Endothelial cell of umbilical vein (primary cell): Measurements from ENCODE around the gene MYLK2. TPM values are rescaled to one million over a fixed set of nuclear protein-coding genes. Genes with fewer than 3 reads are reported as not detected.

ENCODE experiments used
- BruUV-seq: library from RNA; stranded (reverse); fragments of 400-500 nt; replicated peaks from 2 replicates; lab custom pipeline; 2021; lab: Mats Ljungman, UMichigan
- CTCF ChIA-PET: fragments of 300-600, 350-600 bp; sonication (Branson Sonifier 250); formaldehyde crosslinking; loops from one replicate; lab custom pipeline; 2021; ENCODE audit warnings: antibody characterized with exemption, inconsistent platforms; lab: Charles Lee
- POLR2A ChIA-PET: fragments of 300-600, 350-600 bp; sonication (Branson Sonifier 250); formaldehyde crosslinking; loops from one replicate; lab custom pipeline; 2021; ENCODE audit warnings: antibody characterized with exemption, inconsistent platforms; lab: Charles Lee
- DNase-seq: peaks from one replicate; pipeline ENCODE4 v3.0.0-alpha.2; 2011; ENCODE audit warnings: low read depth, low spot score
- FAIRE-seq: peaks from 2 replicates; lab custom pipeline; 2011; peaks lifted over from hg19 to GRCh38; lab: Jason Lieb, UNC
- H2AFZ ChIP-seq: 2 replicates; pipeline ENCODE4 v1.6.0; 2012; ENCODE audit warnings: low read depth, low read length, control low read depth, inconsistent platforms
- H3K27ac ChIP-seq: 2 replicates; pipeline ENCODE4 v1.5.1; 2011; ENCODE audit warnings: low read depth, mild to moderate bottlenecking, control low read depth, low read length, moderate library complexity; ENCODE audit not compliant: insufficient read depth
- H3K27me3 ChIP-seq, 2 experiments: 2 replicates each; pipeline versions ENCODE4 v1.6.0 to v1.6.1; 2011; ENCODE audit warnings: low read length in 2 of 2, mixed read lengths in 1 of 2; ENCODE audit not compliant: control insufficient read depth in 2 of 2, insufficient read depth in 2 of 2
- H3K36me3 ChIP-seq, 2 experiments: 2 replicates in 1 of 2; 3 replicates in 1 of 2; pipeline ENCODE4 v1.5.1; 2011; ENCODE audit warnings: low read length in 2 of 2, mild to moderate bottlenecking in 1 of 2, moderate library complexity in 1 of 2; ENCODE audit not compliant: control insufficient read depth in 2 of 2, insufficient read depth in 2 of 2; ENCODE audit errors: extremely low read depth in 1 of 2
- H3K4me1 ChIP-seq: 3 replicates; pipeline ENCODE4 v1.5.1; 2011; ENCODE audit warnings: mild to moderate bottlenecking, low read length; ENCODE audit not compliant: control insufficient read depth, insufficient read depth; ENCODE audit errors: extremely low read depth
- H3K4me2 ChIP-seq: 2 replicates; pipeline ENCODE4 v1.6.1; 2011; ENCODE audit warnings: low read length, control low read depth, mixed read lengths; ENCODE audit not compliant: insufficient read depth
- H3K4me3 ChIP-seq, 3 experiments: fragments of 200-600 bp in 1 of 3; sonication (generic), shearing (Covaris generic) in 1 of 3; replicated peaks in 1 of 3; 2 replicates each; pipeline ENCODE4 v1.5.1; 2011 to 2016; ENCODE audit warnings: control low read depth in 3 of 3, low read length in 3 of 3, mild to moderate bottlenecking in 2 of 3, inconsistent platforms in 1 of 3, low read depth in 1 of 3, moderate library complexity in 1 of 3; ENCODE audit not compliant: insufficient read depth in 1 of 3
- H3K79me2 ChIP-seq: 2 replicates; pipeline ENCODE4 v1.6.0; 2012; ENCODE audit warnings: low read length, inconsistent platforms; ENCODE audit not compliant: control insufficient read depth, insufficient read depth
- H3K9ac ChIP-seq: replicated peaks from 2 replicates; pipeline ENCODE3; 2011; ENCODE audit warnings: low read length, control low read depth; ENCODE audit not compliant: insufficient read depth; ENCODE audit errors: extremely low read depth
- H3K9me1 ChIP-seq: replicated peaks from 3 replicates; pipeline ENCODE4 v1.6.0; 2011; ENCODE audit warnings: mild to moderate bottlenecking, low read length; ENCODE audit not compliant: control insufficient read depth, insufficient read depth; ENCODE audit errors: extremely low read depth
- H3K9me3 ChIP-seq: replicated peaks from 2 replicates; pipeline ENCODE4 v1.5.1; 2012; ENCODE audit warnings: low read length, inconsistent platforms; ENCODE audit not compliant: control insufficient read depth, insufficient read depth
- H4K20me1 ChIP-seq: replicated peaks from 2 replicates; pipeline ENCODE3; 2011; ENCODE audit warnings: mild to moderate bottlenecking, low read length; ENCODE audit not compliant: control insufficient read depth, insufficient read depth; ENCODE audit errors: extremely low read depth
- CTCF ChIP-seq, 2 donors: IDR thresholded peaks; 1 replicate in 1 of 2; 2 replicates in 1 of 2; pipeline ENCODE4 v1.5.1; 2011; ENCODE audit warnings: low read length in 2 of 2, mild to moderate bottlenecking in 2 of 2, moderate library complexity in 2 of 2, control low read depth in 1 of 2, inconsistent platforms in 1 of 2, low read depth in 1 of 2; ENCODE audit not compliant: insufficient read depth in 1 of 2; ENCODE audit errors: extremely low read depth in 1 of 2
- EZH2 ChIP-seq: IDR thresholded peaks from 2 replicates; pipeline ENCODE4 v1.6.1; 2012; ENCODE audit warnings: borderline replicate concordance, low read depth, mild to moderate bottlenecking, moderate library complexity, low read length, inconsistent platforms; ENCODE audit not compliant: severe bottlenecking
- FOS ChIP-seq: IDR thresholded peaks from 2 replicates; pipeline ENCODE4 v1.6.1; 2011; ENCODE audit warnings: mild to moderate bottlenecking, low read length, moderate library complexity, borderline replicate concordance; ENCODE audit not compliant: insufficient read depth
- GATA2 ChIP-seq: IDR thresholded peaks from 2 replicates; pipeline ENCODE4 v1.7.0; 2011; ENCODE audit warnings: low read depth, mild to moderate bottlenecking, moderate library complexity, mixed read lengths, low read length; ENCODE audit not compliant: insufficient read length, insufficient read depth
- JUN ChIP-seq: IDR thresholded peaks from 2 replicates; pipeline ENCODE4 v1.6.1; 2011; ENCODE audit warnings: borderline replicate concordance, low read depth; ENCODE audit not compliant: insufficient read length, insufficient read depth
- MAX ChIP-seq: IDR thresholded peaks from 2 replicates; pipeline ENCODE4 v1.6.1; 2011; ENCODE audit not compliant: insufficient read depth, insufficient read length
- MYC ChIP-seq: IDR thresholded peaks from one replicate; pipeline ENCODE4 v1.6.1; 2011; ENCODE audit warnings: mild to moderate bottlenecking, low read depth, low read length
- POLR2A ChIP-seq: IDR thresholded peaks from 2 replicates; pipeline ENCODE4 v1.6.1; 2012; ENCODE audit warnings: low read depth, mild to moderate bottlenecking, control low read depth, low read length
- POLR2AphosphoS5 ChIP-seq: IDR thresholded peaks from 2 replicates; pipeline ENCODE4 v1.6.1; 2012; ENCODE audit warnings: low read depth, mild to moderate bottlenecking, control low read depth, low read length, moderate library complexity; ENCODE audit not compliant: insufficient read depth
- dilution Hi-C: fragments of 300-500 bp; cut with MboI; formaldehyde crosslinking; loops from one replicate; pipeline ENCODE4 v1.15.0; 2019; ENCODE audit warnings: low sequenced_read_pairs; ENCODE audit not compliant: extremely low pct_ligation_motif_present
- intact Hi-C: fragments of 100-400 bp; cut with micrococcal nuclease; formaldehyde crosslinking; loops from one replicate; pipeline ENCODE4 v1.10.0; 2022
- polyA plus RNA-seq, 4 experiments: library from polyadenylated mRNA; depleted of rRNA in 3 of 4; stranded (reverse) in 3 of 4; unstranded in 1 of 4; fragments of >200 nt; gene quantifications; 2 replicates each; pipeline versions ENCODE4 v1.2.1 to v1.2.3, GENCODE V29; 2011 to 2012; ENCODE audit warnings: missing spikeins in 1 of 4
- total RNA-seq: library from RNA; stranded (reverse); gene quantifications from 2 replicates; pipeline ENCODE4 v1.2.3, GENCODE V29; 2021

The MYLK2 gene
- total and polyA plus RNA-seq, 2 donors (not counting 3 experiments of a cell fraction or from before 2014, with no cell fraction given): 2.6 to 2.7 TPM

GRCh38 chr20:31833931-31834521, 14.9 kb downstream of the MYLK2 start:
- Histone ChIP-seq H3K4me2 (no peak overlapping the region), H3K9me3 (no peaks in the 10 kb centered on the region)
- FAIRE-seq: no peak

More at GRCh38 chr20:31833931-31834521, 14.9 kb downstream of the MYLK2 start:
- no peaks in the 10 kb centered on the region for H3K9me1 ChIP-seq
- ChIA-PET POLR2A (no interaction called here), CTCF (interaction anchor here (0.8 to 25.3 kb wide), 6 partner anchors 11 to 200 kb away, joined by 3 to 619 read pairs (median 6); partner anchors contain the start of genes FOXS1 and PDRG1)
- H3K9ac ChIP-seq: no peak overlapping the region
- no peak overlapping the region for H2AFZ ChIP-seq
- H3K27ac ChIP-seq: no peak overlapping the region
- dilution Hi-C loops (no loop called here), intact Hi-C loops (loop anchor here (1.0 kb wide), 1 partner anchor 11 kb away; no protein-coding TSS in a partner anchor)
- H3K4me1 ChIP-seq: peaks cover 42% of the 10 kb centered on the region
- TF ChIP-seq MYC (no peak), JUN (no peak), FOS (no peak), MAX (no peak), POLR2A (no peak), POLR2AphosphoS5 (no peak), EZH2 (no peak), GATA2 (no peak), CTCF (IDR thresholded peaks at IDR 0.05; ENCODE audit: extremely low read depth in 1 of 2, insufficient read depth in 1 of 2, low read depth in 1 of 2, low read length in 2 of 2) (no peak)
- BruUV-seq: no TSS peak
- H3K4me3 ChIP-seq: no peak overlapping the region
- H3K27me3 ChIP-seq: no peaks in the 10 kb centered on the region
- DNase-seq: no peak
- no peaks in the 10 kb centered on the region for H3K79me2 ChIP-seq
- H4K20me1 ChIP-seq: no peaks in the 10 kb centered on the region
- H3K36me3 ChIP-seq: no peaks in the 10 kb centered on the region
